Activated gamma-delta T cell (primary cell): ENCODE data around the gene VGLL3.
"Not testable (repeated sequence)": the region's sequence is repeated elsewhere in the genome, so short reads cannot be mapped to it uniquely, and the experiment has no call there.

Source experiments
- DNase-seq: peaks from one replicate; lab custom pipeline; 2025; lab: John Stamatoyannopoulos, UW

The VGLL3 gene

GRCh38 chr3:86989611-86990010 is 1.3 kb downstream of the VGLL3 start:
- DNase-seq = no peak

- no peak for DNase-seq
Measured at GRCh38 chr3:86989006-86989405, 1.9 kb downstream of the VGLL3 start.

- no peak for DNase-seq
Measured at GRCh38 chr3:86988235-86988634, 2.7 kb downstream of the VGLL3 start.

- no peak for DNase-seq
Measured at GRCh38 chr3:86987421-86987715, 3.6 kb downstream of the VGLL3 start.

DNA sequence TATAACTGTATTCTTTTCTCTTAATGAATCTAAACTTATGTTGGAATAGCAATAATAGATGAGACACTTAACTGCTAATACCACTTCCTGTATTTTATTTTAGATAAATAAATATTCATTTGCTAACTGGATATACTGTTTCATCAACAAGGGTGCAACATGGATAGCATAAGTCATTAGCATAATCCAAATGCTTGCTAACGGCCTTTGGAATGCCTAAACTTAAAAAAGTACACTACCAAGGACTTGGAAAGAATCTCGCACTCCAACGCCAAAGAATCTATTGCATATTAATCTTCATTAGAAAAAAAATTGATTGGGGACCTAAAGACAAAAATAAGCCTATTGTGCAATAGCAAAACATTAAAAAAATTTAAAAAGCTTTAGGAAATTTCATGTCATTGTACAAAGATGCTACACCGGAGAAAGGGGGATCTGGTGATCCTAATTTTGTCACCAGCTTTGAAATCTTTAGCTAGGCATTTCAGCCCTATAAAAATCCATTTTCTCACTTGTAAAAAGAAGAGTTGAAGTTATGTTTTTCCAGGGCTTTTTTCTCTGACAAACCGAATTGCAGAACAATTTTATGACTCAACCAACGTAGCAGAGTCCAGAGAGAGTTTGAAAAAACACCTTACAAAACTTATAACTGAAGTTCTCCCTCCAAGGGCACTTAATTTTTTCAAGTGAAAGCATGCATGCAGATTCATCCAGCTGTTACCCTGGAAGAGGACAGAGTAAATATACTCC is 4.1 kb downstream of the VGLL3 start:
- DNase-seq = no peak

GRCh38 chr3:86985181-86985826 is 5.6 kb downstream of the VGLL3 start:
- DNase-seq = no peak

DNA sequence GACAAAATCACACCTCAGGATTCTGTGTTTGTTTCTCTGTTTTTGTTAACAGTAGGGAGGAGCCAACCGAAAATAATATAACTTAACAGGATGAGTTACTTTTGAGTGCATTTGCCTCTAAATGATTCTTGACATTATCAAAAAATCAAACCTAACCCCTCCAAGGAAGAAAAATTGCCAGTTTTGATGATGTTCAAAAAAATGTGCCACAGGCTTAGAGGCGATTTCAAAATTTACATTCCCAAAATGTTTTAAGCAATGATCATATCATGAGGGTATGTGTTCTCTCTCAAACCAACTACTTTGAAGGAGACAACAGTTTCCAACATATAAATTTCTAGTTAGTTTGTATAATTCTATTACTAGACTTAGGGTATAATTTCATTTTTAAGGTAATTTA is 6.7 kb downstream of the VGLL3 start:
- no peak for DNase-seq

- DNase-seq = no peak
Measured at GRCh38 chr3:86982883-86983282, 8.1 kb downstream of the VGLL3 start.

- DNase-seq = no peak
Measured at GRCh38 chr3:86978111-86978551, 12.8 kb downstream of the VGLL3 start.

DNA sequence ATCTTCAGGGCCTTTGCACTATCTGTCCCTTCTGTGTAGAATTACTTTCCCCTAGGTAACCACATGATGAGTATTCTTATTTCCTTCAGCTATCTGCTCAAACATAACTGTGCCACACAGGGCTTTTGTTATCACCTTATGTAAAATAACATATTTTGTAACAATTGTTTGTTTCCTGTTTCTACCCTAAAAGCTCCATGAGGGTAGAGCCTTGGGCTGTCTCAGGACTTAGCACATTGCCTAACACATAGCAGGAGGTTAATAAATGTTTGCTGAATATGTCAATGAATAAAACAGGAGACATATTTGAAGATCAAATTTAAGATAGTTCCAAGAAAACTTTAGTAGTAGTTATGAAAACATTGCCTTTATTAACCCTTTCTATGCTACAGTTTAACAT is 14.7 kb downstream of the VGLL3 start:
- DNase-seq = no peak

- DNase-seq = not testable (repeated sequence)
Measured at GRCh38 chr3:86974177-86974576, 16.8 kb downstream of the VGLL3 start.

DNA sequence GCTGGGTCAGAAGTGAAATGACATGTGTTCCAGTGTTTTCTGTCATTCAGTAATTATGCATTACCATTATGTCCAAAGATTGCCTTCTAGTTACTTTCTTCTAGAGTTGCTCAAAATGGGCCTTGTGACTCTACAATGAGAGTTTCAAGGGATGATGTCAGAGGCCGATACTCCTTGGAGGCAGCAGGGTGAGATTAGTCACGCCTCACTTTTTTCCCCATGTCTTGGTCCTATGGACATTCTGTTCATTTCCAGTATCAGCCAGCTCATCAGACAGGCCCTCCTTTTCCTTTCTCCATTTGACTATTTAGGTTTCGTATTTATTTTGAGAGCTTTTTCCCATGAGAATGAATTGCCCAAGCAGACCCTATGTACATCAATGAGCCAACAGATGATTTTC is 17.5 kb downstream of the VGLL3 start:
- DNase-seq = no peak

DNA sequence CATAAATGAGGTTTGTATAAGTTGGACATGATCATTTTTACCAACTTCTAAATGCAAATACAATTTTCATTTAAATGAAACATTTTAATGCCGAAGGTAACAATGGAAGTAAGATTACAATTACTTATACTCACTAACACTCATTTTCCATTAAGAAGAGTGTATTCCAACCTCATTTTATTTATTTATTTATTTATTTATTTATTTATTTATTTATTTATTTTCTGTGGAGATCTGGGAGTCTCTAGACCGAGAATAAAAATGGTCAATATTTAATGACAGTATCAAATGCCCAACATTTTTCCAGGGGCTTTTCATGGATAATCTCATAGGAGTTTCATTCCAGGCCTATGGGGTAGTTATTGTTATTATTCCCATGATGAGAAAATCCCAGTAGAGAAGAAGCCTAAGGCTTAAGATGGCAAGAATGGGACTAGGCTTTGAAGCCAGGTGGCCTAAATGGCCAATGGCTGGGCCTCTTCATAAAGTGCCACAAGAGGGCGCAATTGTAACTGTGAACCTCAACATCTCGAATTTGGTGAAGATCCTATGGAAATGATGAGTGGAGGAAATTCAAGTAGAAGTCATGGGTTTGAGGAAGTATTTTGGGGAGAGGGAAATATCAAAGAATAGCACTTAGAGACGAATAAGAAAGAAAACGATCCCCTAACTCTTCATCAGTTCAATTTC is 21.3 kb downstream of the VGLL3 start:
- DNase-seq = no peak

GRCh38 chr3:86968244-86968932 is 22.6 kb downstream of the VGLL3 start:
- no peak for DNase-seq

- no peak for DNase-seq
Measured at GRCh38 chr3:86967062-86967461, 23.9 kb downstream of the VGLL3 start.

- DNase-seq = no peak
Measured at GRCh38 chr3:86965166-86965565, 25.8 kb downstream of the VGLL3 start.

DNA sequence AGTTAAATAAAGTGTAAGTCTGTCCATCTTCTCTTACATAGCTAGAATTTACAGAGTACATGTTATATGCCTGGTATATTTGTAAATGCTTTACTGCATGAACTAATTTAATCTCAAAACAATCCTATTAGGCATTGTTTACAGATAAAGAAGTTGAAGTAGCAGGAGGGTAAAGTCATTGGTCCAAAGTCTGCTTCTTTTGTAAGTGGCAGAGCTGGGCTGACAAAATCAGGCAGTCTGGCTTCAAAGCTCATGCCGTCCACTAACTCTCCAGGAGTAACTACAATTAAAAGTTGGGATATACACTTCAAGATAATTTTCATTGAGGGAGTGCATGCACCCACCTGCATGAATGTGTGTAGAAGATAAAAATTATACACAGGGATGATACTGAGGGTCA is 27.3 kb downstream of the VGLL3 start:
- DNase-seq = no peak

GRCh38 chr3:86961297-86961696 is 29.7 kb downstream of the VGLL3 start:
- DNase-seq = no peak

GRCh38 chr3:86960550-86960949 is 30.4 kb downstream of the VGLL3 start:
- no peak for DNase-seq

GRCh38 chr3:86958534-86958933 is 32.4 kb downstream of the VGLL3 start:
- no peak for DNase-seq

- no peak for DNase-seq
Measured at GRCh38 chr3:86954747-86955146, 36.2 kb downstream of the VGLL3 start.

DNA sequence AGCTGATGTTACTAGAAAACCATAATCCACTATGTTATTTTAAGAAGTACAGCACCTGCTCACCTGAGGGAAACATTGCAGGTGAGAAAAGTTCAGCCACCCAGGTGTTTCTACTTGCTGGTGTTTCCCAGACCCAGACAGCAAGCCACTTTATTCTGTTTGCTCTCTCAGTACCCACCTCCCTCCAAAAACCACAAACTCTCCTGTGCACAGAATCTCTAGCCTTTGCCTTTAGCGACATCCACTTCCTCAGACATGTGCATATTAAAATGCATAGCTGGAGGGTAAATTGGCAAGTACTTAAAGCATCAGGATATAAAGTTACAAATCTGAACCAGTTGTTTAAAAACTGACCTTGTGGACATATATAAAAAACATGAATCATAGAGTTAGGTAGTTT is 36.7 kb downstream of the VGLL3 start:
- no peak for DNase-seq

GRCh38 chr3:86951322-86951721 is 39.6 kb downstream of the VGLL3 start:
- DNase-seq = no peak
